HG03280 (cell line): Measurements from ENCODE around the gene GTF3A.

Experiments
- ATAC-seq: cut with Tn5 transposase; IDR thresholded peaks from one replicate; pipeline ENCODE4 v1.9.1; 2021; ENCODE audit warnings: mild to moderate bottlenecking, moderate library complexity; ENCODE audit not compliant: unreplicated experiment

The GTF3A gene

DNA sequence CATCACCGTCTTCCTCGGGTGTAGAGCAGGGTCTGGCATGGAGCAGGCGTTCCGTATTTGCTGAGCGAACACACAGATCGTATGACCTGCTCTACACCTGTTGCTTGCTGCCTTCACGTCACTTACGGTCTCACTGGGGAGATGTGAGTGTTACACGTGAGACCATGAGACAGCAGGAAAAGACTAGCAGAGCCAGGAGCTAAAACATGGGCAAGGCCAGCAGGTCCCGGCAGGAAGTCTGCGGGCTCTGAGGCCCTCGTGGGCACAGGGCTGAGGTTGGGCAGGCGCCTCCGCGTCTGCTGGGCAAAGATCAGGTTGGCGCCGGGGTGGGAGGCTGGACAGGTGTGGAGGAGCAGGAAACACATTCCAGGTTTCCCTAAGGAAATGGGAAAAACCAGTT lies 19.7 kb upstream of the GTF3A start:
- ATAC-seq, result no peak

DNA sequence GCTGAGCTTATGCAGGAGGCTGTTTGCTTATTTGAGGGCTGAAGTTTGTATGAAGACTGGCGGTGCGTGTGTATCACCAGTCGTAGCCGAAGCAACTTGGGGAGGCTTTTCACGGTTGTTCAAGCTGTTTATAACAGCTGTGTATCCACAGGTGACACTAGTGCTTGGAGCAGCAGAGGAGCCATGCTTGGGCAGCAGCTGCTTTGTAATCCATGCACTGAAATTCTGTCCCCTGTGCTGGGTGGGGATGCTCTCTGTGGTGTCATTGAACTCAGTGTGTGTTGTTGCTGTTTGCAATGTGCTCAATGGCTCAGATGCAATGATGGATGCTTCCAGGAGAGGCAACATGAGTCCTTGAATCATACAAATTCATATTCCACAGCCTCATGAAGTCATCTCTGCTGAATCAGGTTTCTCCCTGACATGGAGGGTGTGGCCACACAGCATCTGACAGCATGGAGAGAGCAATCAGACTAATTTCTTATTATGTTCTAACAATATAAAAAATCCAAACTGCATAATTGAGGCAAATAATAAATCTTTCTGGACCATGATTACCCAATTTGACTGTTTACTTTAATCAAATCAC lies 18.8 kb upstream of the GTF3A start:
- ATAC-seq, result no peak

DNA sequence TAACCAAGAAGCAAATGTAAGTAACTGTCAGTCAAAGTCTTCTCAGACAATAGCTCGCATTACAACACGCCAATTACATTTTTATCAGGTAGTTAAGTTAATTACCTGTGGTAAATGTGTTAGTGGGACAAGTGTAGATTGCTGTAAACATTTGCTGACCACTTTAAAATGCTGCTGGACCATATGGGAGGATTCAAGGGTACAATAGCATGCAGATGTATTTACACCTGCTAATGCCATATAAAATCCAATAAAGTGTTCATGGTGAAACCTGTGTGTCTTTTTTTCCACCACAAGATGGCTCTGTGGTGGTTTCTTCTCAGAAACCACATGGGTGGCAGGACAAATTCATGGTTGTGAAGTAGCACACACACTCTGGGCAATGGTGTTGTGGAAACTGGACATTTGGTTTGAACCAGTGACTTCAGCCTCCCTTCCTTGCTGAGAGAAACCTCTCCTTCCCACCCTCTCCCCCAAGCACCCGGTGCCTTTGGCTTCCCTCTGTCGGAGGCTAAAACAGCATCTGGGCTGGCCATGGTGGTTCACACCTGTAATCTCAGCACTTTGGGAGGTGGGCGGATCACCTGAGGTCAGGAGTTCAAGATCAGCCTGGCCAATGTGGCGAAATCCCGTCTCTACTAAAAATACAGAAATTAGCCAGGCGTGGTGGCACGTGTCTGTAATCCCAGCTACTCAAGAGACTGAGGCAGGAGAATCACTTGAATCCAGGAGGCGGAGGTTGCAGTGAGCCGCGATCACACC lies 18.1 kb upstream of the GTF3A start:
- no peak for ATAC-seq

DNA sequence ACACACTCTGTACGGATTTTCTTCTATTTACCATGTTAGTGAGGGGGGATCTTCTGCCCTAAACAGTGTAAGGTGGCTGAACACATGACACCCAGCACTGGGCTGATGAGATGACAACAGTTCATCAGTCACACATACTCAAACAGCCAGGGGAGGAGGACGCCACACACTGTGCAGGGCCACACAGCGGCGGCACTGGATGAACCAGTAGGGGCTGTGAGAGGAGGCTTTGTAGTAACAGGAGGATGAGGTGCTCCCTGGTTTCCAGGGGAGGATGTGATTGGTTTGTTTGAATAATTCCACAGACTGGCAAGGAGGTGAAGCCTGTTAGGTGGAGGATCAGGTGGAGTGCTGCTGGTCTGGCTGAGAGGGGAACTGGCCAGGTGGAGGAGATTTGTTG lies 16.3 kb upstream of the GTF3A start:
- no peak for ATAC-seq

DNA sequence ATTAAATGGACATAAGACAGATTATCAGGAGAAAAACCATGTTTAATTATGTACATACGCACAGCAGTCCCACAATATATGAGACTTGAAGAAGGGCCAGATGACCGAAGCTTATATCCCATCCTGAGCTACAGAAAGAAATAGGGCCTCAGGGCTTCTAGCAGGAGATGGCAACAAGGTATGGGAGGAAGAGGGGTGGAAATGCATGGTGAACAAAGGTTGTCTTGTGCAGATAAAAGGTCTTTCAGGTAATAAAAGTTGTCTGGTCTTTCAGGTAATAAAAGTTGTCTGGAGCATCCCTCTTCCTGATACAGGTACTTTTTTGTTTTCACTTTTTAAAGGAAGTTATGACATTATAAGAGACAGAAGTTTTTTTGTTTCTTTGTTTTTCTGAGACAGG lies 15.4 kb upstream of the GTF3A start:
- ATAC-seq, result no peak

DNA sequence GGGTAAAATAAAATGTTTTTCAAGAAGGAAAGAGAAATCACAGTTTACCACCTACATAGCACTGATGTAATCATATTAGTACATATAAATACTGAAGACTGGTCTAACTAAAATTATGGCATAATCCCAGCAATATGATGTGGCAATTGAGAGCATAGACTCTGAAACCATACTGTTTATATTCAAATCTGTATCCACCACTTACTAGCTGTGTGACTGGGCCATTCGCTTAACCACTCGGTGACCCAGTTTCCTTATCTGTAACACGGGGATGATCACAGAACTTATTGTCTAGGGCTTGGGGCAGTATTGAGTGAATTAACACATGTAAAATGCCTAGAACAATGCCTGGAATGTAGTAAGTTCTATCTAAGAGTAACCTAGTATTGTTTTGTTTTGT lies 13.1 kb upstream of the GTF3A start:
- ATAC-seq, result no peak

DNA sequence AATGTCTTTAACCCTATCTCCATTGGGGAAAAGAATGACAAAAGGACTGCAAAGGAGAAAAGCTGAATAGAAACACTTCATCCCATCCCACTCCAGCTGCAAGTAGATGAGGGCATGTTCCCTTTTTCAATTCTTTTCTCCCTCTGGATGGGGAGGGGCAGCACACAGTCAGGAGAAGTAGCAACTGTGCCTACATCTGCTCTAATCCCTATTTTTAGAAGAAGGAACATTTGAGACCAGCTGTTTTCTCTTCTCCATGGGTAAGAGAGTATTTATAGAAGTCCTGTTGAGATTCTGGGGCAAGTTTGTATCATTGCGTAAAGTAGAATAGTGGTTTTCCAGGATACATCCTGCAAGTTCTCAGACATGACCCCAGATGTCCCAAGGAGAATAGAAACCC lies 9.3 kb upstream of the GTF3A start:
- no peak for ATAC-seq

DNA sequence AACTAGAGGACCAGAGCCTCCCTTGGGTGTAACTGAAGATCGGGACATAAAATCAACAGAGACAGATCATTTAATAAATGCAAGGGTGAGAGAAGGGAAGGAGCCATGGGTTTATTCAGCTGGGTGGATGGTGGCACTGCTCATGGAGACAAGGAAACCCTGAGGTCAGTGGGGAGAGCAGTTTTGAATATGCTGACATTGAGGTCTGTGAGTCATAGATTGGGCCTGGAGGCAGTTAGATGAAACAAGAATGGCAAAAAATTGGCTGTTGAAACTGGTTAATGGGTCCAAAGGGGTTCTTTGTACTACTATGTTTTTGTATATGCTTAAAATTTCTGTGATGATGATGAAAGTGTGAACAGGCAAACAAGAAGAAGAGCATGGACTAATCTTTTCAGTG lies 5.1 kb upstream of the GTF3A start:
- no peak for ATAC-seq

DNA sequence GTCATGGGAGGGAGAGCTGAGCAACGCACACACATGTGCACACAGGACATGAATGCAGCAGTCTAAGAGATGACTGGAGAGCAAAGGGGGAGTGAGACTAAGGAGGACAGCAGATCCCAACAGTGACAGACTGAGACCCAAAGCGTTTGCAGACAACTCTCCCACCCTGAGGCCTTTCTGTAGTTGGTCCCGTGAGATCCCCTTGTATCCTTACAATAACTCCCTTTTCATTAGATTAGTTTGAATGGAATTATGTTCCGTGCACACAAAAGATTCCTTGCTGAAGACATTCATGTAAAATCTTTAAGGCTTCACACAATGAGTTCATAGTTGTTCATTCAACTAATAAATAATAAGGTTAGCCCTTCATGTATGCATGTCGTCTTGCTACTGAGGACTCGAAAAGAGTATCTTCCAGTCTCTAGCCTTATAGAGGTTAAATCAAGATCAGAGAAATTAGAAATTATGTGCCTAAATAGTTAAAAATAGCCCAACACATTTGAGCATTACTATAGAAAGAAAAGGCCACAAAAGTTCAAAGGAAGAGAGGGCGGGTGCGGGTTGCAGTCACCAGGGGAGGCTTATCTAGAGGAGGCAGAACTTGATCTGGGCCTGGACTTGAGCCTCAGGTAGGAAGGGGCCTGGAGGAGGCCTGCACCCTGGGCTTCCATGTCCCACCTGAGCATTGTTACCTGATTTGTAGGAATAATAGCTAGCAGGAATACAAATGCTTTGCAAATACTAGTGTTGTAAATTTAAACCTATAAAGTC lies 3.1 kb upstream of the GTF3A start:
- ATAC-seq, result no peak

DNA sequence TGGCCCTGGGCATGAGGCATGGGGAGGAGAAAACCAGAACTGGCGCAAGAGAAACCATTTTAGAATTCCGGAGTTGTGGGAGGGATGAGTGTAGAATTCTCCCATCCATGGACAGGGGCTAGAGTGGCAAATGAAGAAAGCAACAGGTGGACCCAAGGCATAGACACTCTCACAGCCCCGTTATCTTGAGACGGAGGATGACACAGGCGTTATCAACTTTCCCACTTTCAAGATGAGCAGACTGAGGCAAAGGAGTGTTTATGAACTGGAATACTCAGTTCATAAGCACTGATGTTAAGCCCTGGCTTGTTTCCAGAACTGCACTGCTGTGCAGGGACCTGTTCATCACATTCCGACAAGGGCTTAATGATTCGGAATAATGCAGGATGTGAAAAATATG lies 1.1 kb upstream of the GTF3A start:
- no peak for ATAC-seq

DNA sequence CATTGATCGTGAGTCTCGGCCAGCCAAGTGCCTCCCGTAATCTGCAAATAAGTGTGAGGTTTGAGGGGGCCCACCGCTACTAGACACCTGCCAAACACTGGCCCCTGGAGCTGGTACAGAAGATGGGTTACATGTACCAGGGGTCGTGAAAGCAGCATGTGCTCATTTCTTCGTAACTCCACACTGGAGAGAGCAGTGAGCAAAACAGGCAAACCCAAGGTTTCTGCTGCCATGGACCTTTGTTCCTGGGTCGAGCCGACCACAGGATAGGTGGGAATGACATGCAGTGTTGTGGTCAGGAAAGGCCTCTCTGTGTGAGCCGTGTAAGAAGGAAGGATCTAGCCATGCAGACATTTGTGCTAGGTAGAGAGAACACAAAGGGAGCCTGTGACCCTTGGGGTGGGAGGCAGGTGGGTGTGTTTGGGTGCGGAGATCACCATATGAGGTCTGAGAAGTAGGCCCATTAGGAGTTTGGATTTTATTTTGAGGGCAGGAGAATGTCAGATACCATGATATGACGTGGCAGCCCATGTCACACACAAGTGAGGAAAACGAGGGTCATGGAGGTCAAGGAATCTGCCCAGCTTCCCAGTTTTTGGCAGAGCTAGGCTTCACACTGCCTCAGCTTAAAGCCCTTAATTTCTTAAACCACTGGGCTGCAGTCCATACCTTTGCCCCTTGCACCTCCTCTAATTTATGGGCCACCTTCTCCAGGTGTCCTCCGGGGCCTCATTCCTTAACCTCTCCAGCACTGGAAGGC lies 919 bp downstream of the GTF3A start:
- ATAC-seq, result no peak

DNA sequence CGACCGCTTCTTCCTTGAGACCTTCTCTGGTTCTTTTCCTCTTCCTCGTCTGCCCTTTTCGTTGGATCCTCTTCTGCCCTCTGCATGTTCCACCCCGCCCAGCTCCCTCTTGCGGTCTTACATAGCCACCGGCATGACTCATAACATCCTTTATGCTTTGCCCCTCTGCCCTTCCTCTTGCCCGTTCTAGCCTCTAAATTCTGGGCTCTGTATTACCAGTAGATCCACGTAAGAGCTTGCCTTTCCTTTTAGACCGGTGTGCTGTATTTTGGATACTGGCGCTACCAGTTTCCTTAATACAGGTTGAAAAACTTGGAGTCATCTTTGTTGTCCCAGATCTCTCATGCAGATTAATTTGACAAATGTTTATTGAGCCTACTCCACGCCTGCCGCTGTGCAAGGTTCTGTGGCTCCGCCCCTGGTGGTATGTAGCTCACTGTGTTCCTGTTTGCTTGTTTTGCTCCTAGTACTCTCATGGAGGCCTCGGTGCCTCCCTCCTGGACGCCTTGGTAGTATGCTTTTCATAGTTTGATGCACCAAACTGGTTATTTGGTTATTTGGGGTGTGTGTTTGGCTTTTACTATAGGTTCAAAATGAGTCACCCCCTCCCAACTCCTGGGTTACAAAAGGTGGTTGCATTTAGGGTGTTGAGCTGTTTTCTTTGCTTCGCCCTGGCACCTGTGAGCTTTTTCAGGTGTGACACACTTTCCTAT lies 1.7 kb downstream of the GTF3A start:
- ATAC-seq, result peak; percentile 50

DNA sequence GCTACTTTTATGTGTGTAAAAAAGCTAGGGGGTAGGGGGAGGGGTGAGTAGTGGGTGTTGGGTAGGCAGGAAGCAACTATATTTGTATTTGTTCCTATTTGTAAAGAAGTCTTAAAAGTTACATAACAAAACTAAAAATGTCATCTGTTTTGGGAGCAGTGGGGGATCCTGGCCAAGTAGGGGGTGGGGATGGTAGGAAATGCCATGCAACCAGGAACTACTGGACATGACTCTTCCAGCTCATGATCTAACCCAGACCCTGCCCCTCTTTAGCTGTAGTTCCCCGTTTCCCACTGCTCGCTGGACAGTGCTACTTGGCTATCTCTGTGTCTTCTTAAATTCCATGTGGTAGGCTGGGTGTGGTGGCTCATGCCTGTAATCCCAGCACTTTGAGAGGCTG lies 3.2 kb downstream of the GTF3A start:
- no peak for ATAC-seq

DNA sequence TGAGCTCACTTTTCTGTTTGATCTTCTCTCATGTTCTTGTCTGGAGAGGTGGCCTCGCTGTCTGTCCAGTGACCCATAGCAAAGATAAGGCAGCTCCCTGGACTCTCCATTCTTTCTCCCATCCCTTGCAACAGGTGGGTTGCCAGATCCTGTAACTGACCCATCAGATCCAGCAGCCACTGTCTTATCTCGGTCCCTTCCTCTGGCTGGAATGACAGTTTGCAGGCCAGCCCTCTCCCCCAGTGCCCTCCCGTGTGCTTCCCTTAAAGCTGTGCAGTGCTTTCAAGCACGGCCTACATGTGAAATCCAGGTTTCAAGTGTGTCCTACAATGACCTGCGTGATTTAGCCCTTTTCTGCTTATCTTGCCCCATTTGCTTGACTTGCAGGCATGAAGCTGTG lies 3.7 kb downstream of the GTF3A start:
- no peak for ATAC-seq

DNA sequence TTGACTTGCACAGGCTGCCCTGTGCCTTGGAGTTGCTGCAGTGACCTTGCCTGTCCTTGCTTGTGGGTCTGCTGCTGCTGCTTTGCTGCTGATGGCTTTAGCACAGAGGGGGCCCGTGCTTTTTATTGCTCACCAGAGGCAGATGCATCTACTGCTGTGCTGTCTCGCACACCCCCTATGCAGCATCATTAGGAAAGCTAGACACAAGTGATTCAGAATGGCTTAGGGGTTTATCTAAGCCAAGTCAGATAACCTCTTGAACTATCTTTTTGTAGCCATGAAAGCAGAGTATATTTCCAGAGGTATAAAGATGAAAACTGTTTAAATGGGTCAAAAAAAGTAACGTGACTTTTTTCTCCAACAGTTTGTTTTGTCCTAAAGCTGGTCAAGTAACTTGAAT lies 7.8 kb downstream of the GTF3A start:
- no peak for ATAC-seq

DNA sequence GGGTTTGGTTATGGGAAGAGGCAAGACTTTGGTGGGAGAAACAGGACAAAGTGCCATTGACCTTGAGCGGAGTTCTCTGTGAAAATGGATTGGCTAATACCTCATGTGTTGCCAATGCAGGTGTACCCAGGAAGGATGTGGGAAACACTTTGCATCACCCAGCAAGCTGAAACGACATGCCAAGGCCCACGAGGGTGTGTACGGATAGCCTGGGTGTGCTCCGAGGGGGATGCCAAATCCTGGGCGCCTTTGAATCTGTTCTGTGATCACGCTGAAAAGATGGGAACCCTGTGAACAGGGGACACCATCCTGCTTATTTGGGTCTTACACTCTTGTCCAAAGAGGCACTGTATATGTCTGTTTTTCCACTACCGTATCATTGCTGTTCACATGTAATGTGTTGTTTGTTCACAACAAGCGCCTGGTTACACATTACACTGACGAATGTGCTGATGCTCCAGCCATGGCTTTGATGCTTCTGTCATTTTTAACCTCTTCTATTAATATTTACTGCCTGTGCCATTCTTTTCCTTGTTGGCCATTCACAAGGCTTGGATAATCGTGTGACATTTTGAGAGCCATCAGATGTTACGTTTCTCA lies 8.3 kb downstream of the GTF3A start:
- ATAC-seq, result no peak

DNA sequence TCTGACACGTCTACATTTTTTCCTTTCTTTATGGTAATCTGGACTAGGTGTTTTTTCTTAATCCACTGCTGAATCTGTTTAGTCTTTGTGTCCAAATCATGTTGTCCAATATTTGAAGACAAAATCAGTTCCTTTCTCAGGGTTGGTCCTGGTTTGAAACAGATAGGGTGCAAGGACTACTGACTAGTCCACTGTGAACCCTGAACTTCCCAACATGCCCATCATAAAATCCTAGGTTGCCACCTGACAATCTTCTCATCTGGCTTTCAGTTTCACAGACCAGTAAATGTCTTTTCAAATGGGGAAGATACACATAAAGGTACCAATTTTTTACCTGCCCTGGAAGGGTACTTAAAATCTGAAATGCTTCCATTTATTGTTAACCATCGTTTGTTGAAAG lies 12.7 kb downstream of the GTF3A start:
- no peak for ATAC-seq

DNA sequence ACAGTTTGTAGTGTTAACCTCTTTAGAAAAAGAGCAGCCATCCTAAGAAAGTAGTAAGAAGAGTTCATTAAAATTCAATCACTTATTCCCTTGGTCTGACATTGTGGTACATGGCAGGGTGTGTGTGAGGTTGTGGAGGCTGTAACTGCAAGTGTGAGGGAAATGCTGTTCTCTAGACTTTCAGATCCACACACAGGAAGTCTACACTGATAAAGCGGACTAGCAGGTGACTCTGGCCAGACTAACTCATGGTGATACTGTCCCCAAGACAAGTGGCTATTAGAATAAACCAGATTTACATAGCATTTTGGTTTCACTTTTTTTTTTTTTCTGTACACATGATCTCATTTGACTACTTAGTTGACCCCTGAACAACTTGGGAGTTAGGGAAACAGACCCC lies 16.0 kb downstream of the GTF3A start:
- ATAC-seq, result peak; percentile 58

DNA sequence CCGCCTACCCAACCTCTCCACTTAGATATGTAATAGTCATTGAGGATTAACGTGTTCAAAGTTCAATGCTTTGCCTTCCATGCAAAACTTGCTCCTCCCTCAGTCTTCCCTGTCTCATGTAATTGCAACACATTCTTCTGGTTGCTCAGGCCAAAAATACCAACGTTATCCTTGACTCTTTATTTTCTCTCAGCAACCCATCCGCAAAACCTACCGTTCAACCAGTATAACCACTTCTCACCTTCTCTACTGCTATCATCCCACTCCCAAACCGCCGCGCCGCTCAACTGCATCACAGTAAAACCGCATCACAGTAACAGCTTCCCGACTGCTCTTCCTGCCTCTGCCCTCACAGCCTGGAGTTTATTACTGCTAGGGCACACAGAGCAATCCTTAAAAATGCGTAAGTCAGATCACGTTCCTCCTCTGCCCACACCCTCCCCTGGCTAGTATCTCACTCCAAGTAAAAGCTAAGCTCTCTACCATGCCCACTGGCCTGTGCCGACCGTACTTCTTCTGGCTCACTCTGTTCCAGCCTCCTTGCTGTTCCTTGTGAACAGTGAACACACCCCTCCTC lies 17.7 kb downstream of the GTF3A start:
- ATAC-seq, result no peak

DNA sequence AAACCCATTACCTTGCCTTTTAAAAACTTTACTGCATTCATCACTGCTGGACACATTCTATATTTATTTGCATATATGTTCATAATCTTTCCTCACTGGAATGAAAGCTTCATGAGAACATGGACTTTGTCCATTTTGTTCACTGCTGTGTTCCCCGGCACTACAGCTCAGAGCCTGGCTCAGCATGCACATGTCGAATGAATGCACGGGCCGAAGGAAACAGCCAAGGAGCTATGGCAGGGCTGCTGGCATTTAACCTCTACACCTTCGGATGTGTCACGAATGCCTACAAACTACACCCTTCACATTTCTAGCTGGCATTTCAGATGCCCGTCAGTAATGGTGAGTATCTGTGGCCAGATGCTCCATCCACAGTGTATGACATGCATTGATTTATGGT lies 18.4 kb downstream of the GTF3A start:
- ATAC-seq, result no peak
